Uterus (tissue), 4 donors: ENCODE results near the gene AAMP. TPM values are rescaled to one million over a fixed set of nuclear protein-coding genes. Genes with fewer than 3 reads are reported as not detected.

Experiments
- DNase-seq, 2 donors: peaks; one replicate each; pipeline ENCODE4 v3.0.0-alpha.2; 2019 to 2020
- H3K27ac ChIP-seq, 2 donors: fragments of 200-600 bp; sonication (generic); 1 replicate in 1 of 2; 2 replicates in 1 of 2; pipeline ENCODE4 v1.5.1; 2016 to 2018
- H3K27me3 ChIP-seq, 2 donors: fragments of 200-600 bp; sonication (generic); one replicate each; pipeline ENCODE4 v1.5.1; 2018 to 2019; ENCODE audit warnings: control low read depth in 1 of 2
- H3K36me3 ChIP-seq, 2 donors: fragments of 200-600 bp; sonication (generic); one replicate each; pipeline ENCODE4 v1.5.1; 2019; ENCODE audit warnings: control low read depth in 1 of 2
- H3K4me1 ChIP-seq, 2 donors: fragments of 200-600 bp; sonication (generic); one replicate each; pipeline ENCODE4 v1.5.1; 2018 to 2019; ENCODE audit warnings: control low read depth in 1 of 2
- H3K4me3 ChIP-seq, 2 donors: fragments of 200-600 bp; sonication (generic); 1 replicate in 1 of 2; 2 replicates in 1 of 2; pipeline ENCODE4 v1.5.1; 2018 to 2019; ENCODE audit warnings: mild to moderate bottlenecking in 1 of 2
- H3K9me3 ChIP-seq, 2 donors: fragments of 200-600 bp; sonication (generic); one replicate each; pipeline ENCODE4 v1.5.1; 2019; ENCODE audit warnings: control low read depth in 1 of 2
- CTCF ChIP-seq, 4 experiments: fragments of 200-600 bp in 2 of 4; fragments of 450-650 bp in 2 of 4; sonication (generic) in 2 of 4; IDR thresholded peaks; one replicate each; pipeline ENCODE4 v1.5.1; 2016 to 2019; ENCODE audit warnings: antibody characterized with exemption in 4 of 4, mild to moderate bottlenecking in 2 of 4, moderate library complexity in 1 of 4
- POLR2A ChIP-seq, 2 donors: fragments of 450-650 bp; IDR thresholded peaks; one replicate each; pipeline ENCODE4 v1.6.1; 2016; ENCODE audit warnings: antibody characterized with exemption in 2 of 2, mild to moderate bottlenecking in 1 of 2, moderate library complexity in 1 of 2
- intact Hi-C: fragments of 100-400 bp; cut with DNase I; formaldehyde crosslinking; loops from one replicate; pipeline ENCODE4 v1.15.1; 2023; ENCODE audit warnings: low total_unique reads
- total RNA-seq, 4 donors: library from RNA; depleted of rRNA in 3 of 4; stranded (reverse); fragments of >200 nt in 3 of 4; gene quantifications; one replicate each; pipeline versions ENCODE4 v1.1.0 to v1.2.4, GENCODE V29; 2014 to 2023
- donor health status: DM: yes; HTN: yes; CAD: no.

The AAMP gene
- total RNA-seq, 4 donors from 2014 or later = 79.6 to 160 (median 134) TPM

- no peaks in the 10 kb centered on the region for H3K36me3 ChIP-seq
Measured at GRCh38 chr2:218249691-218250090, 20.2 kb downstream of the AAMP start.

GRCh38 chr2:218245214-218245613 is 24.7 kb downstream of the AAMP start:
- DNase-seq = no peak
- Histone ChIP-seq H3K4me3 (no peak overlapping the region), H3K9me3 (no peaks in the 10 kb centered on the region), H3K4me1 (no peaks in the 10 kb centered on the region), H3K36me3 (no peaks in the 10 kb centered on the region), H3K27me3 (no peaks in the 10 kb centered on the region), H3K27ac (no peak overlapping the region)
- no peak for TF ChIP-seq CTCF (IDR thresholded peaks at IDR 0.05)
- TF ChIP-seq POLR2A (IDR thresholded peaks at IDR 0.05) = no peak
- intact Hi-C loops = no loop called here

More at GRCh38 chr2:218249691-218250090, 20.2 kb downstream of the AAMP start:
- Histone ChIP-seq H3K27ac (no peak overlapping the region), H3K4me3 (no peak overlapping the region), H3K4me1 (no peaks in the 10 kb centered on the region), H3K27me3 (no peaks in the 10 kb centered on the region), H3K9me3 (no peaks in the 10 kb centered on the region)
- no peak for DNase-seq
- intact Hi-C loops = no loop called here
- TF ChIP-seq CTCF (IDR thresholded peaks at IDR 0.05) (no peak), POLR2A (IDR thresholded peaks at IDR 0.05) (no peak)

GRCh38 chr2:218244665-218245064 is 25.3 kb downstream of the AAMP start:
- no peak for DNase-seq
- intact Hi-C loops = no loop called here
- Histone ChIP-seq H3K27me3 (no peaks in the 10 kb centered on the region), H3K4me3 (no peak overlapping the region), H3K9me3 (no peaks in the 10 kb centered on the region), H3K36me3 (no peaks in the 10 kb centered on the region), H3K27ac (no peak overlapping the region), H3K4me1 (no peaks in the 10 kb centered on the region)
- TF ChIP-seq POLR2A (IDR thresholded peaks at IDR 0.05) = no peak
- TF ChIP-seq CTCF (IDR thresholded peaks at IDR 0.05) = no peak

- Histone ChIP-seq H3K27me3 (no peaks in the 10 kb centered on the region), H3K9me3 (no peaks in the 10 kb centered on the region), H3K4me1 (no peaks in the 10 kb centered on the region), H3K27ac (no peak overlapping the region), H3K36me3 (no peaks in the 10 kb centered on the region), H3K4me3 (no peak overlapping the region)
- no peak for DNase-seq
- no peak for TF ChIP-seq CTCF (IDR thresholded peaks at IDR 0.05)
- TF ChIP-seq POLR2A (IDR thresholded peaks at IDR 0.05) = no peak
- intact Hi-C loops = no loop called here
Measured at GRCh38 chr2:218244204-218244603, 25.7 kb downstream of the AAMP start.

- Histone ChIP-seq H3K4me1 (no peaks in the 10 kb centered on the region), H3K9me3 (no peaks in the 10 kb centered on the region), H3K27me3 (no peaks in the 10 kb centered on the region), H3K4me3 (no peak overlapping the region), H3K27ac (no peak overlapping the region), H3K36me3 (no peaks in the 10 kb centered on the region)
- intact Hi-C loops = no loop called here
- TF ChIP-seq CTCF (IDR thresholded peaks at IDR 0.05) (no peak), POLR2A (IDR thresholded peaks at IDR 0.05) (no peak)
- DNase-seq = no peak
Measured at GRCh38 chr2:218238887-218239286, 31.1 kb downstream of the AAMP start.
